MM.1S (cell line): ENCODE results near the gene CRTC3.

Source experiments
- CTCF ChIP-seq: fragments of 300-600 bp; sonication (generic); IDR thresholded peaks from 2 replicates; pipeline ENCODE4 v1.5.1; 2016; ENCODE audit warnings: antibody characterized with exemption, low read length, mixed read lengths
- EZH2 ChIP-seq: fragments of 300-600 bp; sonication (generic); optimal IDR thresholded peaks from 2 replicates; pipeline ENCODE3; 2017; ENCODE audit warnings: low read depth, mild to moderate bottlenecking, antibody characterized with exemption, low read length, mixed read lengths
- EZH2phosphoT487 ChIP-seq: fragments of 300-600 bp; sonication (generic); IDR thresholded peaks from 2 replicates; pipeline ENCODE4 v1.6.1; 2018; ENCODE audit warnings: antibody characterized with exemption, low read length

- TF ChIP-seq CTCF = no peak
- no peak for TF ChIP-seq EZH2
- TF ChIP-seq EZH2phosphoT487 = no peak
These were observed 68.4 kb downstream of the CRTC3 start for GRCh38 chr15:90598031-90598577.
